GM13976 (cell line): ENCODE results near the gene EIF2D.

ENCODE experiments used
- DNase-seq: peaks from one replicate; pipeline ENCODE4 v3.0.0; 2012; ENCODE audit warnings: low spot score
- CTCF ChIP-seq: IDR thresholded peaks from 2 replicates; pipeline ENCODE4 v1.5.1; 2012; ENCODE audit warnings: borderline replicate concordance, mild to moderate bottlenecking; ENCODE audit not compliant: insufficient read depth; ENCODE audit errors: extremely low read depth, missing control alignments, control extremely low read depth
- in situ Hi-C: fragments of 300-500 bp; cut with MboI; formaldehyde crosslinking; loops from one replicate; pipeline ENCODE4 v1.12.0; 2022; ENCODE audit warnings: low sequenced_read_pairs, mixed read lengths, inconsistent platforms; ENCODE audit not compliant: unreplicated experiment

EIF2D gene

DNA sequence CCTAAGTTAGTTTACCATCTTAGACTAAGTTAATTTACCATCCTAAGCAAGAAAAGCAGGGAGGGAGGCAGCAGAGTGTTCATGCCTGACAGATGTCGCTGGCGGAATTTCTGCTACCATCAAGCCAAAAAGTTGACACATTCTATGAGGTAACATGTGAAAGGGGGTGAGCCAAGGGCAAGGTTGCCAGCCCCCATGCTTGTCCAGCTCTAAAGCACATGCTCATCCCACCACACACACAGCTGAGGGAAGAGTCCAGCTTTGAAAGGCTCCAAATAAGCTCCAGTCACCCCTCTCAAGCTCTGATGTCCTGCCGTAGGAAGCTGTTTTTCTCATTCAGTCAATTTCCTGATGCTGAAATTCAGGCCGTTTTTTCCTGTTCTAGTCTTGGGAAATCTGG lies 46.3 kb downstream of the EIF2D start:
- no peak for TF ChIP-seq CTCF
- in situ Hi-C loops = no loop called here
- no peak for DNase-seq

- no peak for TF ChIP-seq CTCF
- no peak for DNase-seq
- in situ Hi-C loops = no loop called here
These were observed 48.7 kb downstream of the EIF2D start for GRCh38 chr1:206563367-206564207.

DNA sequence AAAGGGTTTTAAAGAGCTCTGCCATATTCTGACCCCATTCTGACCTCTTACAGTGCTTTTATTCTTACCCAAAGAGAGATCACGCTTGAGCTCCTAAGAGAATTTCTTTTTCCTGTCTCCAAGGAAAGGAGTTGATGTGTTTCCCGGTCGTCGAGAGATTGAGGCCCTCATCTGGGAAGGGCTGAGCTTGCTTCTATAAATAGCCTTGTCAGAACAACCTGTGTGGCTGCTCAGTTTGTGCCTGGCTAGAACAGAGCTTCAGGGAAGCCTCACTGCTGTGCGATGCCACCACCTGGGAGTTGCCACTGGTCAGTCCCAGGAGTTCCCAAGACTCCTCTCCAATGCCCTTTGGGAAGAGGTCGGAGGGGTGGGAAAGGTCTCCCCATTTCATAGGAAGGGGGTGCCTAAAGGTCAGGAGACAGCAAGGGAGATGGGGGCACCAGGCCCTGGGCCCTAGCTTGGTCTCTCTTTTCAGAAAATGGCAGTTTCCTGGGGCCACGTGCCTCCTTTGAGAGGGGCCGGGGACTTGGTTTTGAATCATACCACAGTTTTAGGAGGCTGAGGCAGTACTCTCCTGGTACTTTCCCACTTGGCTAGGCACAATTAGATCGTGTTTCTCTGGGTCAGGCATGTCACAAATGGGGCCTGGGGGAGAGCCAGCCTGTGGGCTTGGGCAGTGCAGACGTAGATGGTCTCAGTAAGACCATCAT lies 52.1 kb downstream of the EIF2D start:
- no peak for DNase-seq
- in situ Hi-C loops = no loop called here

GRCh38 chr1:206559672-206559995 lies 52.6 kb downstream of the EIF2D start:
- no peak for TF ChIP-seq CTCF
- in situ Hi-C loops = no loop called here
- DNase-seq = no peak

More for the DNA sequence above, 52.1 kb downstream of the EIF2D start:
- no peak for TF ChIP-seq CTCF

DNA sequence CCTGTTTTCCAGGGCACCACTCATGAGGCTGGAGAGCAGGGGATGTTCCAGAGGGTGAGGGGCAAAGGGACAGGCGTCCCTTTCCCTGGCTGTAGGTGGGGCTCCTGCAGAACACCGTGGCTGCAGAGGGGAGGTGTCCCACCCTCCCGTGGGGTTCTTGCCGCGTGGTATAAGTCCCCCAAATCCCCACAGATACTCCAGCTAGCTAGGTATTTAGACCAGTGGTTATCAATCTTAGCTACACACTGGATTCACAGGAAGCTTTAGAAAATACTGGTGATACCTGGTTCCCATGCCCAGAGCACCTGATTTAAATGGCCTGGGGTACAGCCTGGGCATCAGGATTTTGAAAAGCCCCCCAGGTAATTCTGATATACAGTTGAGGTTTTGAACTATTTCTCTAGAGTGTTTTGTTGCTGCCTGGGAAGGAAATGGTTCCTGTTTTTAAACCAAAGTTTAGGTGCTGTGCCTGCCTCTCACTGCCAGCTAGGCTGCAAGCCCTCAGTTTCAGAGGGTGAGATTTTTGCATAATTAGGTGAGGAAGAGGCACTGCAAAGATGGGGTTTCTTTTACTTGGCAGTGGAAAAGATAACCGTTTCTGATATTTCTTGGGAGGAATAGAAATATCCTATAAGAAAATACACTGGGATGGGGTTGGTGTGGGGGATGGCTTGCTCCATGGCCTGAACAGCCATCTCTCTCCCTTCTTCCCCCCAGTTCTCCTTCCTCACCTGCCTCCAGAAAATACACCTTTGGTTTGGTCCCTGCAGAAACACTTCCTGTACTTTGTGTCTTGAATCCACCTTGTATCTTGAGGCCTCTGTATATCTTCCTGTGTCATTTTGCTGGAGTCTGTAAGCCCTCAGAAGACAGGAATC lies 53.2 kb downstream of the EIF2D start:
- DNase-seq = no peak
- no peak for TF ChIP-seq CTCF
- in situ Hi-C loops = no loop called here

DNA sequence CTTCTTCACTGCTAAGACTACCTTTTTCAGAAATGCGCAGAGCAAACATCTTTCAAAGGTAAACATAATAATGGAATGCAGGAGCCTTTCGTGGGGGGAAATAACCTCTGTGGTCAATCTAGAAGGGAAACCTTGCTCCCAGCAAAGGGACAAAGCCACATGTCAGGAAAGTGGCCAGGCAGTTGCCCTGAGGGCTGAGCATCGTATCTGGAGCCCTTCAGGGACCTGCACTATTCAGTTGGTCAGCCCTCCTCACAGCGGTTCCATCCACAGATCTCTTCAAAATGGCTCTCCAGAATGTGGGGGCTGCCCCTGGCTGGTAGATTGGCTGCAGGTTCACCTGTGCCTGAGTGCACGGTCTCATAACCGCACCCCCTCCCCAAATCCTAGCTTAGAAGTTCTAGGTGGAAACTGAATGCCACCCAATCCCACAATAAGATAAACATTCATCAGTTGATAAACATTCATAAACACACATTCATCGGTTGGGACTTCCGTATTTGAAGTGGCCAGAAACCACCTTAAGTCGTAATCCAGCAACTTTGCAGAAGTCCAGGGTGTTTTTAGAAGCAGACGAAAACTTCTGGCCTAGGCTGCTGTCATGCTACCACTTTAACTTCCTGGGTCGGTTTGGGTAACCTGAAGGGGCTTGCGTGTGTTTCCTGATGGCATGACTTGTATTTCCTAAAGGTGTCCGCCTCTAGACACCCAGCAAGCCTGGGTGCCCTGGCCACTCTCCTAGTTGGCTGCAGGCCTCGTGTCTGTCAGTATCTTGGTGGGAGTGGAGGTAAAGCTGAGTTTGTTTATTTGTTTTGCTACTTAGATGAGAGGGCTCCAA lies 54.4 kb downstream of the EIF2D start:
- DNase-seq = peak; percentile 43
- no peak for TF ChIP-seq CTCF
- in situ Hi-C loops = no loop called here
